ENCODE measurements around the gene LCN2.

Gene LCN2

DNA sequence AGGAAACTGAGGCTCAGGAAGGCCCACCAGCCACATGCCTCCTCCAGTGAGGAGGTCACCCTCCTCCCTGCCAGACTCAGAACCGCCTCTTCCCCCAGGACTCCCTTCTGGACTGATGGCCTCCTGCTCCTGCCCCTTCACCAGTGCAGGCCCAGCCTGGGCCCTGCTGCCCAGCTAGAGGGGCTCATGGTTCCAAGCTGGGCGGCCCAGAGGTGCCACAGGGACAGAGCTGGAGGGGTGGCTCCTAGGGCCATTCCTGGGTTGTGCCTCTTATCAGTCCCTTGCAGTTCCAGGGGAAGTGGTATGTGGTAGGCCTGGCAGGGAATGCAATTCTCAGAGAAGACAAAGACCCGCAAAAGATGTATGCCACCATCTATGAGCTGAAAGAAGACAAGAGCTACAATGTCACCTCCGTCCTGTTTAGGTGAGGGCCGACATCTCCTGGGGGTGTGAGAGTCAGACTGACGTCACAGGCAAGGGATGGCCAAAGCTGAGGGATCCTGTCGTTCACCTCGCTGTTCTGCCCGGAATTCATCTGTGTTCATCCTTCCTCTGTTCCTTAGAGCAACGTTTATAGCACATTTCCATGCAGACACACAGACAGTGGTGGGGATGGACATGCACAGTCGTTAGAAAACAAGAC, 819 bp downstream of the LCN2 start:
- no peak for DNase-seq (ENCODE audit: low read depth in 2 of 2)

DNA sequence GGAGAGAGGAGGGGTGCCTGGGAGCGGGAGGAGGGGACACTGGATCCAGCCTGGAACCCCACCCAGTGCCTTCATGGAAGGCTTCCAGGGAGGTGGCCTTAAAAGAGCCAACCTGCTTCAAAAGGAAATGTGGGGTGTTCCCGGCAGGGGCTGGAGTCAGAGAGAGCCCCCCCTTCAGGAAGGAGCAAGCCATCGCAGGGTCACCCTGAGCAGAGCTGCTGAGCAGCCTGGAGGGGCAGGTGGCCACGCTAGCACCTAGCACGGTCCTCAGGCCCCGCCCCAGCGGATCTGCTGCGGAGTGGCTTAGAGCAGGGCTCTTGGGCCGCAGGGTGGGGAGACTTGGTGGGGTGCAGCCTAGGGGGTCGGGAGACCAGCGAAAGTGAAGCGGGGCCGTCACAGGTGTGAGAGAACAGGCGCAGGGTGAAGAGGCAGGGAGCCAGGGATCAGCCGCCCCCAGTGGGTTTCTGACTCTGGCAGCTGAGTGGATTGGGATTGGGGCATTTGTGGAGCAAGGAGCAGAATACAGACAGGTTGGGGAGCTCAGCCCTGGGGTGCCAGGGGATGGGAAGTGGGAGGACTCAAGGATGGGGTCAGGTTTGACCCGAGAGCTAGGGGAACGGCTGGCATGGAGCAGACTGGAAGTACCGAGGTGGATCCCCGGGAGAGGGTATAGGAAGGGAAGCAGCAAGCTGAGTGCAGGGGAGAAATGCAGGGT, 1.5 kb downstream of the LCN2 start:
- DNase-seq (ENCODE audit: low read depth in 2 of 2), result no peak

DNA sequence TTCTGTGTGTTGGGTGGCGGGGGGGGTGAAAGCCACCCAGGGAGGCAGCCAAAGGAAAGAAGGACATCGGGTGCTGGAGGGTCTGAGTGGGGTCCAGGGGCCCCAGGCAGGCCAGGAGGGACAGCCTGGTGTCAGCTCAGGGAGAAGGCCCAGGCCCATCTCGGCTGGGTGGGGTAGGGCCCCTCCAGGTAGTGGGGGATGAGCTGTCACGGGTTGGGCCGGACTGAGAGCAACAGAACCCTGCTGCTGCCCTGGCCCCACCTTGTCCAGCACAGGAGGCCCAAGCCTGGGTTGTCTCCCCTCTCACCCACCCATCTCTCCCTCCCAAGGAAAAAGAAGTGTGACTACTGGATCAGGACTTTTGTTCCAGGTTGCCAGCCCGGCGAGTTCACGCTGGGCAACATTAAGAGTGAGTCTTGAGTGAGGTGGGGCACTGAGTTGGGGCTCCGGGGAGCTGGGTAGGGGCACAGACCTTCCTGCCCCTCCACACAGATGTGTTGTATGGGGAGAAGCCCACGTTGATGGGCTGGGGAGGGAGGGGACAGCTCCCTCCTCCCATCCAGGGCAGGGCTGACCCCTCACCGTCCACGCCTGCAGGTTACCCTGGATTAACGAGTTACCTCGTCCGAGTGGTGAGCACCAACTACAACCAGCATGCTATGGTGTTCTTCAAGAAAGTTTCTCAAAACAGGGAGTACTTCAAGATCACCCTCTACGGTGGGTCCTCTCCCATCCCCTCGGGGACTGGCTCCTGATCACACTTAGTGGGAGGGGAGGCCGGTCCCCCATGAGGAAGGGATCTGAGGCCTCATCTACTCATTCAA, 2.3 kb downstream of the LCN2 start:
- DNase-seq (ENCODE audit: low read depth in 2 of 2), result no peak

DNA sequence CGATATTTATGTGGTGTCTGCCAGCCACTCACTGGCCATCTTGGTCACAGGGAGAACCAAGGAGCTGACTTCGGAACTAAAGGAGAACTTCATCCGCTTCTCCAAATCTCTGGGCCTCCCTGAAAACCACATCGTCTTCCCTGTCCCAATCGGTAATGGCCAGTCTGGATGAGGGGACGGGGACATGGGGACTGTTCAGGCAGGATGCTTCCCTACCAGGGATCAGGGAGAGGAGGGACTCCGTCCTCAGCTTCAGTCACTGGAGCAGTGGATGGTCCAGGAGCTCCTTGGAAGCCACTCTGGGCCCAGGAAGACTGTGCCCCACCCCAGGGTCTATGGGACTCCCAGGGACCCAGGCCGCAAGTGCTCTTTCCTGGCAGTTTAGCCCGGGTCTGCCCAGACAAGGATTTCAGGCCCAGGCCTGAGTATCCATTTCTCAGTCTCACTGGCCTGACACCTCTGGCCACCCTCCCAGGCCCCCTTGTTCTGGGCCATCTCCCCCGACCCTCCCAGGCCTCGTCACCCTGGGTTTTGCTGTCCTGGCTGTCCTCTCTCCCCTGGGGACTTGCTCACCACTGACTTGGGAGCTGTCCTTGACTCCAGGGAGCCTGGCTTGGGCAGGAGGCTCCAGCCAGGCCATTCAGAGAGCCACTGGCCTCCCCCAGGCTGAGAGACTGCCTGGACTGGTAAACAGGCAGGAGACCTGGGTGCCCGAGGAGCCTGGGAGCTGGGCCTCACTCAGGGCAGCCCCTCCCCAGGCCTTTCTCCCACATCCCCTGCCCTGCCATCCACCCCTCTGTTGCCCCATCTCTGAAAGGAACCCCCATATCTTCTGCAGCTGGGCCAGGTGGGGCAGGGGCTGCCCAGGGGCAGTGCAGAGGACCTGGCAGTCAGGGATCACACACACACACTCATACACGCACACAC, 3.1 kb downstream of the LCN2 start:
- DNase-seq (ENCODE audit: low read depth in 2 of 2), result no peak

DNA sequence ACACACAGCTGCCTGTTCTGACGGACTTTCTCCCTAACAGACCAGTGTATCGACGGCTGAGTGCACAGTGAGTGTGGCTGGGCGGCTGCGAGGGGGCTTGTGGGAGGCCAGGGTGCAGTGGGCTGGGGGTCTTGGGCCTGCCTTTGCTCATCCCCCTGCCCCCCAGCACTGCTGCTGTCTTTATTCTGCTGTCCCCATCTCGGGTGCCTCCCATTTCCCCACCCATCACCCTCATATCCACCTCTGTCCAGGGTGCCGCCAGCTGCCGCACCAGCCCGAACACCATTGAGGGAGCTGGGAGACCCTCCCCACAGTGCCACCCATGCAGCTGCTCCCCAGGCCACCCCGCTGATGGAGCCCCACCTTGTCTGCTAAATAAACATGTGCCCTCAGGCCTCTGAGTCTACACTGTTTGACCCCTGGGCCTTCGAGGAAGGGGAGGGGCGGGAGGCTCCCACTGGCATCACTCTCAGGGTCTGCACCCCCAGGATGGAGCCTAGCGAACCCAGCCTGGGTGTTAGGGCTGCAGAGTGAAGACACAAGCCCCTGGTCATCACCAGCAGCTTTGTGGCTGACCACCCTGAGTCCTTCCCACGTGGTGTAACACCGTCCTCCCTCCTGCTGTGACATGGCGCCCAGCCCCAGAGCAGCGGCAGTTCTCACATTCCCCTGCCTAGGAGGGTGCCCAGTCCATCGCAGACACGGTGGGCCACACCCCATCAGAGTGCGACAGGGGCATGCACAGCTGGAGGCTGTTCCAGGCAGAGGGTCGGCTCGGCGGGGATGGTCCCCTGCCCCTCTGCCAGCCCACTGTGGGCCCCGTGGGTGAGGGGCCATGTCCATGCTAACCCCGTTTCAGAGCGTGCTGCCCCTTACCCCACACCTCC, 4.0 kb downstream of the LCN2 start:
- no peak for DNase-seq (ENCODE audit: low read depth in 2 of 2)

DNA sequence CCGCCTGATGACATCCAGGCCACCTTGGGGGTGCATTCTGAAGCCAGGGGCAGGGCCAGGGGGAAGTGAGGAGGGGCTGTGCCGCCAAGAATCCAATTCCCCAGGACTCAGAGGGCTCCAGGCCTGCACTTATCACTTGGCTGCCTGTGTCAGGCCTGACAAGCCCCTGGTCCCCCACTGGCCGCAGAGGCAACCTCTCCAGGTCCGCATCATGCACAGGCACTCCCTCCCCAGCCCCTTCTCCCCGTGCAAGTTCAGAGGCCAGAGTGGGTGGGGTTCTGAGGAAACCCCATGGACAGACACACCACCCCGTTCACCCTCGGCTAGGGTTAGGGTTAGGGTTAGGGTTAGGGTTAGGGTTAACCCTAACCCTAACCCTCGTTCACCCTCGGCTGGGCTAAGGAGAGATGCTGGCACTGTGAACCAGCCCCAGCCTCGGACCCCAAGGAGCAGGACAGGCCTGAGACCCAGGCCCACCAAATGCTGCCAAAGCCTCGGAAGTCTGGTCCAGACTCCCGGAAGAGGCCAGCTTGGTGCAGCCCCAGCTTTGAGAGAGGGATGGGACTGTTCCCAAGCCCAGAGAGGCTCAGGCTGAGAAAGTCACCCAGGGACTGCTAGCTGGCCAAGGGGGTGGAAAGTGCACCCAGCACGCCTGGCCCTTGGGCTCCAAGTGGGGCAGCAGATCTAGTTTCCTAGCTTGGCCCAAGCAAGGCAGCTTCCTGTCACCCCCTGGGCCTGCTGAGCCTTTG, 4.9 kb downstream of the LCN2 start:
- DNase-seq (ENCODE audit: low read depth in 2 of 2), result no peak

DNA sequence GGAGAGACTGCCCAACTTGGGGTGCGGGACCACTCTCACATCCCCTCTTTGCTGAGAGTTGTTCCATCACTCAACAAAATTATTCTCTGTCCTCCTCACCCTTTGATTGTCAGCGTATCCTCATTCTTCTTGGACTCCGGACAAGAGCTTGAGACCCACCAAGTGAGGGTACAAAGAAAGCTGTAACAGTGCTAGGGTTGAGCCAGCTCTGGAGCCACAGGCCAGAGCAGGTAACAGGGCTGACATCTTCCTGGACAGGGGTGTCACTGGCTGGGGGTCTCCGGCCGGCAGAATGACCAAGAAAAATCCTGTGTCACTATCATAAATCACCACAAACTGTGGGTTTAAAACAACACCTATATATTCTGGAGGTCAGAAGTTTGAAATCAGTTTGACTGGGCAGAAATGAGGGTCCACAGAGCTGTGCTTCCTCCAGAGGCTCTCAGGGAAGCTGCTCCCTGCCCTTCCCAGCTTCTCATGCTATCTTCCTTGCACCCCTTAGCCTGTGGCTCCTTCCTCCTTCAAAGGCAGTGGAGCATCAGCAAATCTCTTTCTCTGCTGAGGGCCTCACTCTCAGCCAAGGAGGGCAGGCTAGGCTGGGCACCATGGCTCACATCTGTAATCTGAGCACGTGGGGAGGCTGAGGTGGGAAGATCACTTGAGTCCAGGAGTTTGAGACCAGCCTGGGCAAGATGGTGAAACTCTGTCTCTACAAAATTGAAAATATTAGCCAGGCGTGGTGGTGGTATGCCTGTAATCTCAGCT, 6.7 kb downstream of the LCN2 start:
- DNase-seq (ENCODE audit: low read depth in 2 of 2), result no peak

DNA sequence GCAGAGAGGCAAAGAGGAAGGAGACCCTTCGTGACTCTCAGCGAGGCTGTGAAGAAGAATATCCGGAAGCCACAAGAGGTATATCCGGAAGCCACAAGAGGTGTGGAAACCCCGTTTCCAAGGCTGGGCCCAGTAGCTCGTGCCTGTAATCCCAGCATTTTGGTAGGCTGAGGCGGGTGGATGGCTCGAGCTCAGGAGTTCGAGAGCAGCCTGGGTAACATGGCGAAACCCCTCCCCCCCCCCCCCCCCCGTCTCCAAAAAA, 10.2 kb downstream of the LCN2 start:
- no peak for DNase-seq (ENCODE audit: low read depth in 2 of 2)

DNA sequence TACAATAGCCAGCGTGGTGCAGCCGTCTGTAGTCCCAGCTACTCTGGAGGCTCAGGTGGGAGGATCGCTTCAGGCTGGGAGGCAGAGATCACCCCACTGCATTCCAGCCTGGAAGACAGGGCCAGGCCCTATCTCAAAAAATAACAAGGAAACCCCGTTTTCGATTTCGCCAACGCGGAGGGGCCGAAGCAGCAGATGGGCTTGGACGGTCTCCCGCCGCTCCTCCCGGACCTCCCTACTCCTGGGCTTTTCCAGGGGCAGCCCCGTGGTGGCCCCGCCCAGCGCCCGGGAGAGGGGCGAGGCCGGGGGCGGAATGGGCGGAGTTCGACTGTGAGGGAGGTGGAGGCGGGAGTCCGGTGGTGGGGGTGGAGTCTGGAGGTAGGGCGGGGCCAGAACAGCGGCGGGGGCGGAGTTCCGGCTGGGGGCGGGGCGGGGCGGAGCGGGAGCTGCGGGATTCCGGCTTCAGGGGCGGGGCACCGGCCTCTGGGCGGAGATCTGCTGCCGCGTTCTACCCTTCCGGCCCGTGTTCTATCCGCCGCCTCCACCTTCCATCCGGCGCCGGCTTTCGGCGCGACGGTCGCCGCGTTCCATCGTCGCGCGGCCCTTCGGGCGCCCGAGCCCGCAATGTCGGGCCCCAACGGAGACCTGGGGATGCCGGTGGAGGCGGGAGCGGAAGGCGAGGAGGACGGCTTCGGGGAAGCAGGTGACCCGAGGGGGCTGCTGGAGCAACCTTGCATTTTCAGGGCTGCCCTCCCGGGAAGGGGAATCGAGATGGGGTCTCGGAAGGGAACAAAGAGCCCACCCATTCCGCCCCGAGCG, 10.7 kb downstream of the LCN2 start, which contains the start of gene BBLN:
Gene BBLN, plus strand, starts transcription at position 482 of the 819 bp plus-strand sequence. Its CDS starts 143 bp downstream, at position 625.
- DNase-seq (ENCODE audit: low read depth in 2 of 2), result peak; percentile 83 to 88

DNA sequence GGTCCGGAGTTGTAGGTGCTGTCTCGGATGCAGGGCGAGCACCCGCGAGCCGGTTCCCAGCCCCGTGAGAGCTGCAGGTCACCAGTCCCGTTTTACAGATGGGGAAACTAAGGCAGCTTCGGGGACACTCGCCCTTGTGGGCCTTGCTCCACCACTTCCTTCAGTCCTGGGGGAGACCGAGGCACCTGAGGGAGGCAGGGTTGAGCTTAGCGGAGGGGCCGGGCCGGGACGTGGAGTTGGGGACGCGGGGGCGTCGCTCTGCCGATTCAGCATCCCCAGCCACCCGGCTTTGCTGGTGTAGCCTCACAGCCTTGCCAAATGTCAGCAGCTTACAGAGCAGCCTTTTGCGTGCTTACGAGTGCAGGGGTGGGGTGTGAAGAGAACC, 11.3 kb downstream of the LCN2 start:
- DNase-seq (ENCODE audit: low read depth in 2 of 2), result peak; percentile 32 to 42

DNA sequence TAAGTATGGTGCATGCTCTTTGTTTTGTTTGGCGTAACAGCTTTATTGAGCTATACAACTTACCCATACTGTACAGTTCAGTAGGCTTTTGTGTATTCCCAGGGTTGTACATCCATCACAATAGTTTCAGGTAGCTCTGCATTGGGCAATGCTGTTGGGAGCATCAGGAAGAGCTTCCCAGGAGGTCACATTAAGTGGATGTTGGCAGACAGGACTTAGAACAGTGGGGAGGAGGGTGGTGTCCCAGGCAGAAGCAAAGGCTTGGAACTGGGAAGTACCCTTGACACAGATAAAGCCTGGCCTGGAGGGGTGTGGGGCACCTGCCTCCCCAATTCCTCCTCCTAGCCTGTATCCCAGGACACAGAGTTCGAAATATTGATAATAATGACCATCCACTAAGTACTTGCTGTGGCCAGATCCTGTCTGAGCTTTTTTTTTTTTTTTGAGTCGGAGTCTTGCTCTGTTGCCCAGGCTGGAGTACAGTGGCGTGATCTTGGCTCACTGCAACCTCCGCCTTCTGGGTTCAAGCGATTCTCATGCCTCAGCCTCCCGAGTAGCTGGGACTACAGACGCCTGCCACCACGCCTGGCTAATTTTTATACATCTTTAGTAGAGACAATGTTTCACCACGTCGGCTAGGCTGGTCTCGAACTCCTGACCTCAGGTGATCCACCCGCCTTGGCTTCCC, 12.1 kb downstream of the LCN2 start:
- no peak for DNase-seq (ENCODE audit: low read depth in 2 of 2)

DNA sequence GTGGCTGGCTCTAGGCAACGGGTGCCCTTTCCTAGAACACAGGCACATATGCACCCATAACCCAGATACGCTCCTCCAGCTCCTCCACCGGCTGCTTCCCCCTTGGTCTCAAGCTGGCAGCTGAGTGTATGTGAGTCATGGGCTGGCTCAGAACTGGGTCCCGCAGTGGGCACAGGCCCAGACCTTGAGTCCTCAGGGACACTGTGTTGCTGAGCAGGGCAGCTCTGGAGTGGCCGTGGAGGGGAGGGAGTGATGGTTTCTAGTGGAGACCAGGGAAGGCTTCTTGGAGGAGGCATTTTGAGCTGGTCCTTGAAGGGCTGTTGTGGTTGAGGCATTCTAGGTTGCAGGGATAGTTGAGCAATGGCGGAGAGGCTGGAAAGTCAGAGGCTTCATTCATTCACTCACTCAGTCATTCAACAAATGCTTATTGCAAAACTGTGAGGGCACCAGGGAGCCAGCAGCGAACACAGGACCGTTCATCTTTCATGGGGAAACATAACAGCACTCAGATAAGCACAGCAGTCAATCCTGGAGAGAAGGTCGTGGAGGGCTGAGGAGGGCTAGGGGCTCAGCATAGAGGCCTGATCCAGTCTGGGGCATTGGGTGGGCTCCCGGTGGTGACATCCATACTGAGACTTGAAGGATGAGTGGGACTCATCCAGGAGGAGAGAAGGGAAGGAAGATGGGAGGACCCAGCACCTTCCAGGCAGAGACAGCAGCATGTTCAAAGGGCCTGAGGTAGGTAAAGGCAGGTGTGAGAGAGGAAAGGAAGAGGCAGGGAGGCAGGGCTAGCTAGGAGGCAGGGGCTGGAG, 13.2 kb downstream of the LCN2 start:
- no peak for DNase-seq (ENCODE audit: low read depth in 2 of 2)

DNA sequence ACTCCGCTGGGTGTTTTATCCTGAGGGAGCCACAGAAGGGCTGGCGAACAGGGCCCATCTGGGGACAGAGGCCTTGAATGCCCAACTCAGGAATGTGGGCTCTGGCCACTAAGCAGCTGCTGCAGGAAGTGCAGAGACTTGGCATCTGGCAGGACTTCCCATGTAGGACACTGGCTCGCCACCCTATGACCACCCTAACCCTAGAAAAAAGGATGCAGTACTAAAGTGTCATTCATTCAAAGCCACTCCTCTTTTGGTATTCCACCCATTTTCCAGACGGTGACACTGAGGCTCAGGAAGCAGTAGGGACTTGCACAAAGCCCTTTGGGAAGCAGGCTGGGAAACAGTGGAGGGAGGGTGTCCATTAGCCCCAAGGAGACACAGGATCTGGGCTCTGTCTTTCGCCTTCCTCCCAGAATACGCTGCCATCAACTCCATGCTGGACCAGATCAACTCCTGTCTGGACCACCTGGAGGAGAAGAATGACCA, 13.8 kb downstream of the LCN2 start:
- DNase-seq (ENCODE audit: low read depth in 2 of 2), result no peak

DNA sequence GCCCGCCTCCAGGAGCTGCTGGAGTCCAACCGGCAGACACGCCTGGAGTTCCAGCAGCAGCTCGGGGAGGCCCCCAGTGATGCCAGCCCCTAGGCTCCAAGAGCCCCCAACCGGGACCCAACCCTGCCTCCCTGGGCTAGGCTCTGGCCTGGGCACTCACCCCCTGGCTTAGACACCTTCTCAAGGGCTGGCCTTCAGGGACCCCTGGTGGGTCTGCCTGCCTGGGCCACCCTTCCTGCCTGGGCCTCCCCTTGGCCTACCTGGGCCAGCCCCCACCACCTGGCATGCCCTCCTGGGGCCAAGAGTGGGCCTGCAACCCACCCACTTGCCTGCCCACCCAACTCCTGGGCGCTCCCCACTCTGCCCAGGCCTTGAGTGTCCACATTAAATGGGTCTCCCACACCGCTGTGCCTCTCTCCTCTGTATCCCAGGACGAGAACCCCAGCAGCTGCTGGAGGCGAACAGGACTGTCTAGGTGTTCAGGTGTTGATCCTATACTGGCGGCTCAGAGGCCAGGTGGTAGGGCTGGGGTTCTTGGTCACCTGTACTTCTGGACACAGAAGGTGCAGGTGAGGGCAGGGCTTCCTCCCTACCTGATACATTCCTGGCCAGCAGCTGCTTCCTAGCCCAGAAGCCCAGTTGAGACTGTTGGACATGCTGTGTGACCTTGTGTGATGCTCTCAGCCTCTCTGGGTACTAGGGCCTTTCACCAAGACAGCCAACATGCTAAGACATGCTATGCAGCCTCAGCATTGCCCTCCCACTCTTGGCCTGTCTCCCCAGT, 14.5 kb downstream of the LCN2 start:
- no peak for DNase-seq (ENCODE audit: low read depth in 2 of 2)

DNA sequence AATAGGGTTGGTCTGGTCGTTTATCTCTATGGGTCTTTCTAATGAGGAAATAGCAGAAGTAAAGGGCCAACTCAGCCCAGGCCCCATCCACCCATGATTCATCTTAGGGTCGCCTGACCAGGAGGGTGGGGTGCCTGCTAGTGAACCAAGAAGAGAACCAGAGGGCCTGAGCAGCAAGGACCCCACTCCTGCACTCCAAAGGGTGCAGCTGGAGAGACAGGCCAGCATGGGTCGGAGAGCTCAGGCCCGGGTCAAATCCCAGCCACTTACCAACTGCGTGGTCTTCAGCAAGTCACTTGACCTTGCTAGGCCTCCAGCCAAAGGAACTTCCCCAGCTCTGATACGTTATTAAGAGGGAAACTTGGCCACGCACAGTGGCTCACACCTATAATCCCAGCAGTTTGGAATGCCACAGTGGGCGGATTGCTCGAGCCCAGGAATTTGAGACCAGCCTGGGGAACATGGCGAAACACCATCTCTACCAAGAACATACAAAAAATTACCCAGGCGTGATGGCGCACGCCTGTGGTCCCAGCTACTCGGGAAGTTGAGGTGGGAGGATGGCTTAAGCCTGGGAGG, 15.1 kb downstream of the LCN2 start:
- DNase-seq (ENCODE audit: low read depth in 2 of 2), result no peak

DNA sequence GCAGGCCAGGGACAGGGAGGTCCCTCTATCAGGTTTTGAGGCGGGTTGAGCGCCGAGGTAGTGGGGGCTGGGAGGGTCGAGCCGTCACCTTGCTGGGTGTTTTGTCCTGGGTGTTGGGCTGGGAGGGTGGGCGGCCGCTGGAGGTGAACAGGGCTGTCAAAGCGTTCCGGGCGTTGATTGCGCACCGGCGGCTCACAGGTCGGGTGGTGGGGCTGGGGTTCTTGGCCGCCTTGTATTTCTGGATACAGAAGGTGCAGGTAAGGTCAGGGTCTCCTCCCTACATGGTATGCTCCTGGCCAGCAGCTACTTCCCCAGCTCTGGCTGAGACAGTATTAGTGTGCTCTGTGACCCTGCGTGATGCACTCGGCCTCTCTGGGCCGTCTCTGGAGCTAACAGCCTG, 16.9 kb downstream of the LCN2 start:
- DNase-seq (ENCODE audit: low read depth in 2 of 2), result no peak

All from stimulated activated CD8-positive, alpha-beta memory T cell treated with anti-CD3 and anti-CD28 coated beads, Interleukin-15, amount 100 ng/mL, for 4 hours (primary cell).